Smooth muscle cell of the brain vasculature (primary cell): ENCODE results near the gene ZNF619.

Experiments
- DNase-seq: peaks from one replicate; pipeline ENCODE4 v3.0.0-alpha.2; 2012; ENCODE audit warnings: low read depth, low spot score

The ZNF619 gene

GRCh38 chr3:40465111-40465407 is 11.9 kb upstream of the ZNF619 start:
- no peak for DNase-seq

- no peak for DNase-seq
These were observed 11.5 kb upstream of the ZNF619 start for GRCh38 chr3:40465456-40465855.

GRCh38 chr3:40468018-40468417 is 8.9 kb upstream of the ZNF619 start:
- no peak for DNase-seq

- DNase-seq = no peak
These were observed 6.2 kb upstream of the ZNF619 start for GRCh38 chr3:40470701-40471100.

GRCh38 chr3:40477666-40478065 is 744 bp downstream of the ZNF619 start:
- no peak for DNase-seq

- no peak for DNase-seq
These were observed 10.2 kb downstream of the ZNF619 start for GRCh38 chr3:40487172-40487571.

- DNase-seq = no peak
These were observed 14.0 kb downstream of the ZNF619 start for GRCh38 chr3:40490916-40491315.

- DNase-seq = no peak
These were observed 17.8 kb downstream of the ZNF619 start for GRCh38 chr3:40494698-40495097.

GRCh38 chr3:40497288-40497687 is 20.4 kb downstream of the ZNF619 start:
- no peak for DNase-seq

GRCh38 chr3:40499952-40500351 is 23.0 kb downstream of the ZNF619 start:
- no peak for DNase-seq

GRCh38 chr3:40502034-40502433 is 25.1 kb downstream of the ZNF619 start:
- DNase-seq = no peak

- peak; percentile 35 for DNase-seq
These were observed 27.9 kb downstream of the ZNF619 start for GRCh38 chr3:40504636-40505430.

- no peak for DNase-seq
These were observed 28.9 kb downstream of the ZNF619 start, which contains the start of gene ZNF620 for GRCh38 chr3:40505599-40506462. ZNF620 (plus strand) TSS chr3:40506039; CDS start chr3:40506353, 314 bp downstream.

- no peak for DNase-seq
These were observed 34.3 kb downstream of the ZNF619 start for GRCh38 chr3:40511031-40511718.

- DNase-seq = no peak
These were observed 39.3 kb downstream of the ZNF619 start for GRCh38 chr3:40516201-40516600.

- no peak for DNase-seq
These were observed 41.1 kb downstream of the ZNF619 start for GRCh38 chr3:40518067-40518466.

- no peak for DNase-seq
These were observed 41.9 kb downstream of the ZNF619 start for GRCh38 chr3:40518848-40519247.

GRCh38 chr3:40521254-40521653 is 44.3 kb downstream of the ZNF619 start:
- DNase-seq = no peak

GRCh38 chr3:40523781-40524180 is 46.9 kb downstream of the ZNF619 start:
- no peak for DNase-seq

GRCh38 chr3:40524222-40524567 is 47.3 kb downstream of the ZNF619 start:
- no peak for DNase-seq

- peak; percentile 32 for DNase-seq
These were observed 47.8 kb downstream of the ZNF619 start, which contains the start of gene ZNF621 for GRCh38 chr3:40524568-40525285. ZNF621 (plus strand) TSS chr3:40524960; CDS start chr3:40525841, 881 bp downstream.

- no peak for DNase-seq
These were observed 51.5 kb downstream of the ZNF619 start for GRCh38 chr3:40528426-40528825.
